ENCODE results near the gene DPF3.

The DPF3 gene

GRCh38 chr14:72925815-72926291 is 32.0 kb upstream of the DPF3 start:
- H3K4me3 ChIP-seq (ENCODE audit: low read length in 2 of 2): peak overlapping the region; percentile 80 to 95
- H2AFZ ChIP-seq (ENCODE audit: low read length): peak overlapping the region; percentile 99
- no peak overlapping the region for H3K27ac ChIP-seq (replicated peaks; ENCODE audit: low read length)
- no peak overlapping the region for H3K9ac ChIP-seq (ENCODE audit: low read depth, low read length, poor library complexity)
- no CpG with 5 or more reads among the region's 33 CpGs for WGBS, 2 donors (ENCODE audit: extremely low coverage in 2 of 2, insufficient read length in 2 of 2, insufficient replicate concordance in 1 of 2)
- H2BK5ac ChIP-seq (ENCODE audit: low read length): no peak overlapping the region
- no peak overlapping the region for H2BK15ac ChIP-seq (ENCODE audit: low read length)
- no peak overlapping the region for H2BK12ac ChIP-seq (ENCODE audit: low read length)
- H4K91ac ChIP-seq (ENCODE audit: low read depth, low read length, poor library complexity): no peak overlapping the region
- no peak overlapping the region for H2BK120ac ChIP-seq (ENCODE audit: low read depth, low read length)
- H3K36me3 ChIP-seq (replicated peaks in 1 of 2; ENCODE audit: control insufficient read depth in 2 of 2, insufficient read depth in 2 of 2, low read length in 2 of 2): no peaks in the 10 kb centered on the region
- H3K18ac ChIP-seq (ENCODE audit: low read length): peak overlapping the region; percentile 68
- H3K4ac ChIP-seq (ENCODE audit: low read length): no peak overlapping the region
- no peak for DNase-seq (ENCODE audit: low spot score)
- peaks cover 0 to 3% of the 10 kb centered on the region in 2 donors for H3K4me1 ChIP-seq (ENCODE audit: control insufficient read depth in 2 of 2, insufficient read depth in 1 of 2, low read depth in 1 of 2, low read length in 2 of 2)
- H3K23ac ChIP-seq (ENCODE audit: low read depth, low read length, poor library complexity): no peak overlapping the region
- no peak overlapping the region for H3K14ac ChIP-seq (ENCODE audit: low read length)
- peak overlapping the region; percentile 99 for H3K4me2 ChIP-seq (ENCODE audit: insufficient read depth, low read length, poor library complexity, severe bottlenecking)
- H3K9me3 ChIP-seq (replicated peaks in 1 of 2; ENCODE audit: control insufficient read depth in 2 of 2, insufficient read depth in 1 of 2, low read depth in 1 of 2, low read length in 2 of 2): no peaks in the 10 kb centered on the region
- no peak overlapping the region for H2AK5ac ChIP-seq (ENCODE audit: low read depth, low read length)
- H4K8ac ChIP-seq (ENCODE audit: low read depth, low read length): no peak overlapping the region
- peaks cover 0 to 6% (median 0%) of the 10 kb centered on the region in 3 experiments for H3K27me3 ChIP-seq (ENCODE audit: control insufficient read depth in 3 of 3, insufficient read depth in 3 of 3, low read depth in 1 of 3, low read length in 3 of 3)
- H3K79me1 ChIP-seq (ENCODE audit: low read depth, low read length): no peaks in the 10 kb centered on the region

- Histone ChIP-seq H3K27ac (replicated peaks; ENCODE audit: low read length) (no peak overlapping the region), H2AFZ (ENCODE audit: low read length) (peak overlapping the region; percentile 99), H3K4me3 (ENCODE audit: low read length in 2 of 2) (peak overlapping the region in 1 of 2 donors; percentile 95), H3K18ac (ENCODE audit: low read length) (no peak overlapping the region), H2BK15ac (ENCODE audit: low read length) (no peak overlapping the region), H2BK120ac (ENCODE audit: low read depth, low read length) (no peak overlapping the region), H3K9me3 (replicated peaks in 1 of 2; ENCODE audit: control insufficient read depth in 2 of 2, insufficient read depth in 1 of 2, low read depth in 1 of 2, low read length in 2 of 2) (no peaks in the 10 kb centered on the region), H3K14ac (ENCODE audit: low read length) (peak overlapping the region; percentile 42), H2BK12ac (ENCODE audit: low read length) (no peak overlapping the region), H4K91ac (ENCODE audit: low read depth, low read length, poor library complexity) (no peak overlapping the region), H3K9ac (ENCODE audit: low read depth, low read length, poor library complexity) (no peak overlapping the region), H3K23ac (ENCODE audit: low read depth, low read length, poor library complexity) (no peak overlapping the region), H3K79me1 (ENCODE audit: low read depth, low read length) (no peaks in the 10 kb centered on the region), H3K4ac (ENCODE audit: low read length) (no peak overlapping the region), H3K4me2 (ENCODE audit: insufficient read depth, low read length, poor library complexity, severe bottlenecking) (peak overlapping the region; percentile 99), H2BK5ac (ENCODE audit: low read length) (no peak overlapping the region), H3K27me3 (ENCODE audit: control insufficient read depth in 3 of 3, insufficient read depth in 3 of 3, low read depth in 1 of 3, low read length in 3 of 3) (peaks cover 0 to 6% (median 0%) of the 10 kb centered on the region in 3 experiments), H3K36me3 (replicated peaks in 1 of 2; ENCODE audit: control insufficient read depth in 2 of 2, insufficient read depth in 2 of 2, low read length in 2 of 2) (no peaks in the 10 kb centered on the region), H3K4me1 (ENCODE audit: control insufficient read depth in 2 of 2, insufficient read depth in 1 of 2, low read depth in 1 of 2, low read length in 2 of 2) (peaks cover 0 to 3% of the 10 kb centered on the region in 2 donors), H4K8ac (ENCODE audit: low read depth, low read length) (no peak overlapping the region), H2AK5ac (ENCODE audit: low read depth, low read length) (no peak overlapping the region)
- no peak for DNase-seq (ENCODE audit: low spot score)
- WGBS, 2 donors (ENCODE audit: extremely low coverage in 2 of 2, insufficient read length in 2 of 2, insufficient replicate concordance in 1 of 2): no CpG with 5 or more reads among the region's 22 CpGs
These were observed 31.4 kb upstream of the DPF3 start for GRCh38 chr14:72925171-72925759.

GRCh38 chr14:72924337-72924736 is 30.4 kb upstream of the DPF3 start:
- H2BK15ac ChIP-seq (ENCODE audit: low read length): no peak overlapping the region
- H2BK12ac ChIP-seq (ENCODE audit: low read length): no peak overlapping the region
- H2AK5ac ChIP-seq (ENCODE audit: low read depth, low read length): no peak overlapping the region
- H2AFZ ChIP-seq (ENCODE audit: low read length): no peak overlapping the region
- H3K79me1 ChIP-seq (ENCODE audit: low read depth, low read length): no peaks in the 10 kb centered on the region
- H3K9me3 ChIP-seq (replicated peaks in 1 of 2; ENCODE audit: control insufficient read depth in 2 of 2, insufficient read depth in 1 of 2, low read depth in 1 of 2, low read length in 2 of 2): no peaks in the 10 kb centered on the region
- no peak for DNase-seq (ENCODE audit: low spot score)
- no peak overlapping the region for H3K9ac ChIP-seq (ENCODE audit: low read depth, low read length, poor library complexity)
- H3K23ac ChIP-seq (ENCODE audit: low read depth, low read length, poor library complexity): no peak overlapping the region
- H3K4me3 ChIP-seq (ENCODE audit: low read length in 2 of 2): no peak overlapping the region
- no peak overlapping the region for H2BK5ac ChIP-seq (ENCODE audit: low read length)
- H3K27me3 ChIP-seq (ENCODE audit: control insufficient read depth in 3 of 3, insufficient read depth in 3 of 3, low read depth in 1 of 3, low read length in 3 of 3): peaks cover 0 to 6% (median 0%) of the 10 kb centered on the region in 3 experiments
- H4K91ac ChIP-seq (ENCODE audit: low read depth, low read length, poor library complexity): no peak overlapping the region
- no peaks in the 10 kb centered on the region for H3K36me3 ChIP-seq (replicated peaks in 1 of 2; ENCODE audit: control insufficient read depth in 2 of 2, insufficient read depth in 2 of 2, low read length in 2 of 2)
- no peak overlapping the region for H3K14ac ChIP-seq (ENCODE audit: low read length)
- H3K4ac ChIP-seq (ENCODE audit: low read length): no peak overlapping the region
- H3K27ac ChIP-seq (replicated peaks; ENCODE audit: low read length): no peak overlapping the region
- no peak overlapping the region for H4K8ac ChIP-seq (ENCODE audit: low read depth, low read length)
- H3K18ac ChIP-seq (ENCODE audit: low read length): no peak overlapping the region
- no CpG with 5 or more reads among the region's 5 CpGs for WGBS, 2 donors (ENCODE audit: extremely low coverage in 2 of 2, insufficient read length in 2 of 2, insufficient replicate concordance in 1 of 2)
- H2BK120ac ChIP-seq (ENCODE audit: low read depth, low read length): no peak overlapping the region
- H3K4me2 ChIP-seq (ENCODE audit: insufficient read depth, low read length, poor library complexity, severe bottlenecking): no peak overlapping the region
- H3K4me1 ChIP-seq (ENCODE audit: control insufficient read depth in 2 of 2, insufficient read depth in 1 of 2, low read depth in 1 of 2, low read length in 2 of 2): peaks cover 0 to 3% of the 10 kb centered on the region in 2 donors

- no peak overlapping the region for H4K91ac ChIP-seq (ENCODE audit: low read depth, low read length, poor library complexity)
- no peak overlapping the region for H3K27ac ChIP-seq (replicated peaks; ENCODE audit: low read length)
- H2AK5ac ChIP-seq (ENCODE audit: low read depth, low read length): no peak overlapping the region
- no peaks in the 10 kb centered on the region for H3K79me1 ChIP-seq (ENCODE audit: low read depth, low read length)
- no peak overlapping the region for H2BK15ac ChIP-seq (ENCODE audit: low read length)
- H3K14ac ChIP-seq (ENCODE audit: low read length): no peak overlapping the region
- no peak overlapping the region for H2BK120ac ChIP-seq (ENCODE audit: low read depth, low read length)
- no peak overlapping the region for H2AFZ ChIP-seq (ENCODE audit: low read length)
- no peak overlapping the region for H3K18ac ChIP-seq (ENCODE audit: low read length)
- H3K4me1 ChIP-seq (ENCODE audit: control insufficient read depth in 2 of 2, insufficient read depth in 1 of 2, low read depth in 1 of 2, low read length in 2 of 2): no peaks in the 10 kb centered on the region
- no peaks in the 10 kb centered on the region for H3K36me3 ChIP-seq (replicated peaks in 1 of 2; ENCODE audit: control insufficient read depth in 2 of 2, insufficient read depth in 2 of 2, low read length in 2 of 2)
- no peak overlapping the region for H3K9ac ChIP-seq (ENCODE audit: low read depth, low read length, poor library complexity)
- H3K9me3 ChIP-seq (replicated peaks in 1 of 2; ENCODE audit: control insufficient read depth in 2 of 2, insufficient read depth in 1 of 2, low read depth in 1 of 2, low read length in 2 of 2): no peaks in the 10 kb centered on the region
- no peak overlapping the region for H4K8ac ChIP-seq (ENCODE audit: low read depth, low read length)
- no peak overlapping the region for H2BK5ac ChIP-seq (ENCODE audit: low read length)
- no peak overlapping the region for H3K23ac ChIP-seq (ENCODE audit: low read depth, low read length, poor library complexity)
- DNase-seq (ENCODE audit: low spot score): no peak
- peaks cover 0 to 13% (median 6%) of the 10 kb centered on the region in 3 experiments for H3K27me3 ChIP-seq (ENCODE audit: control insufficient read depth in 3 of 3, insufficient read depth in 3 of 3, low read depth in 1 of 3, low read length in 3 of 3)
- H3K4ac ChIP-seq (ENCODE audit: low read length): no peak overlapping the region
- no peak overlapping the region for H3K4me2 ChIP-seq (ENCODE audit: insufficient read depth, low read length, poor library complexity, severe bottlenecking)
- H2BK12ac ChIP-seq (ENCODE audit: low read length): no peak overlapping the region
- no peak overlapping the region for H3K4me3 ChIP-seq (ENCODE audit: low read length in 2 of 2)
These were observed 27.5 kb upstream of the DPF3 start for GRCh38 chr14:72921396-72921795.

Measured in neuronal stem cell (in vitro differentiated cells).